Panc1 (cell line): Measurements from ENCODE around the gene IFT27. TPM values are rescaled to one million over a fixed set of nuclear protein-coding genes. Genes with fewer than 3 reads are reported as not detected.

Experiments used
- ATAC-seq: fragments of 200-7000 bp; cut with Tn5 transposase; 2 replicates; pipeline ENCODE4 v1.9.1; 2020; ENCODE audit warnings: mild to moderate bottlenecking, moderate library complexity
- BruUV-seq: library from RNA; stranded (reverse); fragments of 400-500 nt; replicated peaks from 2 replicates; lab custom pipeline; 2021; lab: Mats Ljungman, UMichigan
- CTCF ChIA-PET: fragments of 300-600 bp; sonication (Branson Sonifier 250); formaldehyde crosslinking; loops from one replicate; lab custom pipeline; 2022; ENCODE audit warnings: antibody characterized with exemption; lab: Charles Lee
- POLR2A ChIA-PET: fragments of 300-600 bp; sonication (Branson Sonifier 250); formaldehyde crosslinking; loops from one replicate; lab custom pipeline; 2022; ENCODE audit warnings: antibody characterized with exemption; lab: Charles Lee
- DNase-seq: peaks from one replicate; pipeline ENCODE4 v3.0.0-alpha.2; 2010; ENCODE audit warnings: low read depth, low spot score
- H3K27ac ChIP-seq: 2 replicates; pipeline ENCODE4 v1.5.1; 2011; ENCODE audit warnings: mild to moderate bottlenecking, low read length, inconsistent platforms
- H3K27me3 ChIP-seq: fragments of 200-500 bp; sonication (Bioruptor generic); 2 replicates; pipeline ENCODE4 v1.6.0; 2014; ENCODE audit warnings: low read length, inconsistent platforms; ENCODE audit not compliant: control insufficient read depth, insufficient read depth
- H3K36me3 ChIP-seq: fragments of 200-500 bp; sonication (Bioruptor generic); 2 replicates; pipeline ENCODE4 v1.5.1; 2014; ENCODE audit warnings: inconsistent platforms, mild to moderate bottlenecking, low read length, moderate library complexity; ENCODE audit not compliant: control insufficient read depth, insufficient read depth
- H3K4me1 ChIP-seq: 2 replicates; pipeline ENCODE4 v1.5.1; 2011; ENCODE audit warnings: inconsistent platforms, mild to moderate bottlenecking, low read length, moderate library complexity; ENCODE audit not compliant: control insufficient read depth, insufficient read depth
- H3K4me3 ChIP-seq, 2 experiments: 2 replicates each; pipeline ENCODE4 v1.5.1; 2011 to 2012; ENCODE audit warnings: low read depth in 2 of 2, low read length in 2 of 2, mild to moderate bottlenecking in 2 of 2, inconsistent platforms in 1 of 2, moderate library complexity in 1 of 2
- H3K9me3 ChIP-seq: fragments of 200-500 bp; sonication (Bioruptor generic); 2 replicates; pipeline ENCODE4 v1.5.1; 2014; ENCODE audit warnings: low read depth, mild to moderate bottlenecking, inconsistent platforms, low read length, moderate library complexity; ENCODE audit not compliant: control insufficient read depth, insufficient read depth
- CTCF ChIP-seq: fragments of 450-650 bp; IDR thresholded peaks from 2 replicates; pipeline ENCODE4 v1.5.1; 2017; ENCODE audit warnings: mild to moderate bottlenecking
- POLR2AphosphoS5 ChIP-seq: IDR thresholded peaks from 2 replicates; pipeline ENCODE4 v1.6.1; 2012; ENCODE audit warnings: mild to moderate bottlenecking, low read depth, low read length, moderate library complexity
- REST ChIP-seq, 2 experiments: IDR thresholded peaks; 2 replicates each; pipeline ENCODE4 v1.6.1; 2011 to 2012; ENCODE audit warnings: low read depth in 2 of 2, control low read depth in 1 of 2, low read length in 1 of 2, mild to moderate bottlenecking in 1 of 2, moderate library complexity in 1 of 2; ENCODE audit not compliant: insufficient read depth in 1 of 2
- SIN3A ChIP-seq: IDR thresholded peaks from 2 replicates; pipeline ENCODE4 v1.6.1; 2012; ENCODE audit warnings: low read depth, mild to moderate bottlenecking, low read length, moderate library complexity, borderline replicate concordance; ENCODE audit not compliant: insufficient read depth
- TCF7L2 ChIP-seq: IDR thresholded peaks from 2 replicates; pipeline ENCODE4 v1.6.1; 2011; ENCODE audit warnings: mild to moderate bottlenecking, low read depth, low read length, inconsistent platforms
- in situ Hi-C: cut with HindIII; loops from 2 replicates; pipeline ENCODE4 v1.10.0; 2016; ENCODE audit warnings: low sequenced_read_pairs, low pct_unique_long_range_greater_than_20kb
- intact Hi-C: fragments of 100-400 bp; cut with micrococcal nuclease; formaldehyde crosslinking; loops from one replicate; pipeline ENCODE4 v1.10.0; 2022; ENCODE audit not compliant: unreplicated experiment
- total RNA-seq: library from RNA; stranded (reverse); gene quantifications from one replicate; pipeline ENCODE4 v1.2.1, GENCODE V29; 2021; ENCODE audit not compliant: unreplicated experiment

Gene IFT27
- total RNA-seq, 1 experiment from 2014 or later = 44.4 TPM

DNA sequence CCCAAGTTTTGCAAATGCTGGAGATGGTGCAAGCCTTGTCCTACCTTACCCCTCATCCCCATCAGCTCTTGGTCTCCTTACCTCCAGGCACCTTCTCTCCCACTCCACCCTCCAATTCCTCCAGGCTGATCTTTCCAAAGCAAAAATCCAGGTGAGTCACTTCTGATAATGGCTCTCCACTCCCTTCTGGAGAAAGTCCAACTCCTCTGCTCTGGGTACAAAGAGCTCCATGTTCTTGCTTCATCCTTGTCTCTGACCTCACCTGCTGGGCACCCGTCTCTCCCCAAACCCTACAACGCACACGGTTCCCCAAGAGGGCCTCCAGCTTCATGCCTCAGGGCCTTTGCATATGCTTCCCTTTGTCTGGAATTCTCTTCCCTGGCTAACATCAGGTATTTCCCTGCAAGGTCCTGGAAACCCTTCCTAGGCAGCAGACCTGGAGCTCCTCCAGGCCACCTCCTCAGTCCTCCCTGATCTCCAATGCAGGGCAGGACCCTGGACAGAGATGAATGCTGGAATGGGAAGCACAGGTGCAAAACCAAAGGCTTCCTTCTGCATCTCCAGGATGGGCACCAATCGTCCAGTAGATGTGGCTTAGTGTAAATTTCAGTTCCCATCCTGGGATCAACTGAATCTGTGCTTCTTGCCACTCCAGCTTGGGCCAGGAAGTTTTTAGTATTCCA, 22.7 kb downstream of the IFT27 start:
- Histone ChIP-seq H3K27ac (no peak overlapping the region), H3K4me1 (no peaks in the 10 kb centered on the region), H3K27me3 (no peaks in the 10 kb centered on the region), H3K9me3 (no peaks in the 10 kb centered on the region), H3K36me3 (no peaks in the 10 kb centered on the region), H3K4me3 (no peak overlapping the region)
- intact Hi-C loops = no loop called here
- in situ Hi-C loops = no loop called here
- CTCF ChIA-PET = interaction anchor here (0.5 to 0.6 kb wide), 2 partner anchors 207 to 244 kb away, joined by 3 to 7 read pairs; no protein-coding TSS in a partner anchor
- no peak for ATAC-seq
- BruUV-seq = no TSS peak
- TF ChIP-seq REST (IDR thresholded peaks at IDR 0.05; ENCODE audit: insufficient read depth in 1 of 2, low read depth in 2 of 2, low read length in 1 of 2) = peak; percentile 77 to 81
- TF ChIP-seq POLR2AphosphoS5 = no peak
- no peak for DNase-seq
- POLR2A ChIA-PET = interaction anchor here (0.6 kb wide), 1 partner anchor 181 kb away, joined by 5 read pairs; no protein-coding TSS in a partner anchor

DNA sequence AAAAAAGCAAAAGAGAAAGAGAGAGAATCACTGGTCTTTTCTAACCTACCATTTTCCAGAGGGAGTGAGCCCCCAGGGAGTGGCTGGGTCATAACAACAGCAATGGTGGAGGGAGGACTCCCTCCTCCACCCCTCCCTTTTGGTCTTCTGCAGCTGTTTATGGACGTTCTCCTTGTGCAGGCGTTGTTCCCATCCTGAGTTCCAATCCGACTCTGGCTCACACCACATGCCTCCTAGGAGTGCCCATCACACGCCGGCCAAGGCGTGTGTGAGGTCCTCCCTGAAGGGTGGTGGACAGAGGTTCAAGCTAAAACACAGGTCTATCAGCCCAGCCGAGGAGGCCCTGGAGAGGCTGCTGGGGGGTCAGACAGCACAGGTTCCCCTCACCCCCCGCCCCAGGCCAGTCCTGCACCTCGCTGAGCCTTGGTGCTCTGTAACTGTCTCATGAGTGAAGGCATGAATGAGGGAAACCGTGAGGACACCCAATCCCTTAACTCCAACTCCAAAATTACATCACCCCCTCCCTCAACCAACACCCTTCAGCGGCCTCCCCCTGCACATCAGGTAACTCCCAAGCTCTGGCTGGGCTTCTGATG, 29.4 kb downstream of the IFT27 start:
- ChIA-PET CTCF (no interaction called here), POLR2A (interaction anchor here (0.5 to 0.7 kb wide), 3 partner anchors 37 to 215 kb away, joined by 4 to 7 read pairs (median 6); no protein-coding TSS in a partner anchor)
- in situ Hi-C loops (no loop called here), intact Hi-C loops (no loop called here)
- H3K27me3 ChIP-seq = no peaks in the 10 kb centered on the region
- no peaks in the 10 kb centered on the region for H3K9me3 ChIP-seq
- H3K27ac ChIP-seq = no peak overlapping the region
- no TSS peak for BruUV-seq
- no peak for ATAC-seq
- no peaks in the 10 kb centered on the region for H3K36me3 ChIP-seq
- no peak for TF ChIP-seq TCF7L2
- no peak for TF ChIP-seq SIN3A
- TF ChIP-seq CTCF = no peak
- no peak for TF ChIP-seq REST (IDR thresholded peaks at IDR 0.05; ENCODE audit: insufficient read depth in 1 of 2, low read depth in 2 of 2, low read length in 1 of 2)
- no peak for TF ChIP-seq POLR2AphosphoS5
- no peak overlapping the region for H3K4me3 ChIP-seq
- DNase-seq = no peak
- H3K4me1 ChIP-seq = no peaks in the 10 kb centered on the region
